Activated CD4-positive, alpha-beta T cell treated with anti-CD3 and anti-CD28 coated beads, Interleukin-10, Interleukin-2, amounts not matched to agents 100 ng/mL and 50 ng/mL, durations not matched to agents 16 hours and 8 hours (primary cell): ENCODE results near the gene OCSTAMP.

ENCODE experiments used
- DNase-seq: peaks from one replicate; pipeline ENCODE4 v3.0.0-alpha.2; 2020

Gene OCSTAMP

DNA sequence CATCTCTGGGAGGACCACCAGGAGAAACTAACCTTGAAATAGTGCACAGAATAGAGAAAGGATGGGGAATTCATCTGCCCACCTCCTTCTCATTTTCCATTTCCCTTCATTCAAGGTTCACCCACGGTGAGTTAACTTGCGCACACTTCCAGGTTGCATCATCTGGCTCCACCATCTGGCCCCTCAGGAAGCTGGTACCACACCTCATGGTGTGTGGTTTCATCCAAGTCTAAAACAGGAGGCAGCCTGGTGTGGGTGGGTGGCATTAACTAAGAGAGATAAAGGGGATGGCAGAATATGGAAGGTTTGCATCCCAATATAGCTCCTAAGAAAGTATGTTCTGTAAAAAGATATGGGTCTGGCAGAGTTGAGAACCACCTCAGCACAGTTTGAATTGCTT lies 40.9 kb downstream of the OCSTAMP start:
- no peak for DNase-seq

DNA sequence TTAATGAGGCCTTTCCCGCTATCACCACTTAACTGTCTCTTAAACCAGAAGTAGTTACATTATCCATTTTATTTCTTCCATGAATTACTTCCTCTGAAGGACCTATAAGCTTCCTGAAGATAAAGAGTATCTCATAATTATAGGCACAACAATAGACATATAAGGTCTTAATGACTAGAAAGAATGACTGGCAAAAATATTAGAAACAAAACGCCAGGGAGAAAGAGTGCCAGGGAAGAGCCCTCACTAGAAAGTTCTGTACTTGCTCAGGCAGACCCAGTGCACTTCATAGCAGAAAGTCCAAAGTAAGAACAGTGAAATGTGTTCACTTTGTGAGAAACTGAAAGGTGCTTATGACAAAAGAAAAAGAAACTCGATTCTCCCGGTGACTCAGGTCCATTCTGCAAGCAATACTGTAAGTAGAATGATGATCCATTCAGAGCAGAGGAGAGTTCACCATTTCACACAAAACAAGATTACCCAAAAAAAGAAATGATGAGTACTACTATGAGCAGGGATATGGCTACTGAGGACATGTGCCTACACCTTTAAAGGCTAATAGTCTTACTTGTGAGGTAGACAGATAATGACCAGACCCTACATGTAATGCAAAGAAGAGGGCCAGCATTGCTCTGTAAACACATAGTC lies 42.6 kb downstream of the OCSTAMP start:
- DNase-seq = peak; percentile 31

GRCh38 chr20:46505506-46505905 lies 44.9 kb downstream of the OCSTAMP start:
- no peak for DNase-seq

- DNase-seq = no peak
Measured at GRCh38 chr20:46501961-46502360, 48.5 kb downstream of the OCSTAMP start.

DNA sequence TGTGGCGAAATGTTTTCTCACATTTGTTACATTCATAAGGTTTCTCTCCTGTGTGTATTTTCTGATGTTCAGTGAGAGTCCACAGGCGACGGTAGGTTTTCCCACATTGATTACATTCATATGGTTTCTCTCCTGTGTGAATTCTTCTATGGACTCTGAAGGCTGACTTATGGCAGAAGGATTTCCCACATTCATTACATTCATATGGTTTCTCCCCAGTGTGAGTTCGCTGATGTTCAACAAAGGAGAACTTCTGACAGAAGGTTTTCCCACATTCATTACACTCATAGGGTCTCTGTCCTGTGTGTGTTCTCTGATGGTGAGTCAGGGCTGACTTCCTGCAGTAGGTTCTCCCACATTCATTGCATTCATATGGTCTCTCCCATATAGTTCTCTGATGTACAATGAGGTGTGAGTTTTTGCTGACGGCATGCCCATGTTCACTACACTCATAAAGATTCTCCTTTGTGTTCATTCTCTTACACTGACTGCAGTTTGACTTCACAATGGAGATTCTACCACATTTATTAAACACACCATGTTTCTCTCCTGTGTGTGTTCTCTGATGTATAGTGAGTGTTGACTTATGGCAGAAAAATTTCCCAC lies 49.0 kb downstream of the OCSTAMP start:
- no peak for DNase-seq

DNA sequence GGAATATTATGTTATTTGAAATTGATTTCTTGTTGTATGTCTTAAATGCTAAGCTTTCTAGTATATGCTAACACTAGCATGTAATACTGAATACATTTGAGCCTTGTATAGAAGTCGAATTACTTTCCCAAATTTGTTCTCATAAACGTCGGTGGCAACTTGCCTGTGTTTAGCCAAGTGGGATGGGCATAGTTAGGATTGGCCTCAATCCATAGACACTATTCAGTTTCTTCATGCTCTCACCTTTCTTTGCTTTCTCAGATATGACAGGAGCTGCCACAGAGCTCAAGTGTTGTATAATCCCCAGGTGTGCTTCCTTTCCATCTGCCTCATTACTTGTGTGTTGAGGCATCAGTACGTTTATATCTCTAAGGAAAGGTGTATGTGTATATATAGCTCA lies 56.4 kb downstream of the OCSTAMP start:
- no peak for DNase-seq

- no peak for DNase-seq
Measured at GRCh38 chr20:46491354-46491753, 59.1 kb downstream of the OCSTAMP start.
